SK-N-SH treated with all-trans-retinoic acid at 6 μM for 48 hours (cell line): ENCODE results near the gene CCNA1.

Experiments used
- ARNTL ChIP-seq: fragments of 450-650 bp; formaldehyde crosslinking; IDR thresholded peaks from 2 replicates; pipeline ENCODE4 v1.5.0; 2020; ENCODE audit warnings: low read depth, mild to moderate bottlenecking, moderate library complexity, borderline replicate concordance
- BACH2 ChIP-seq: fragments of 250-450 bp; sonication (Bioruptor Pico); IDR thresholded peaks from 2 replicates; pipeline ENCODE4 v1.9.0; 2021; ENCODE audit warnings: mild to moderate bottlenecking, borderline replicate concordance
- CREB5 ChIP-seq: fragments of 250-450 bp; sonication (Bioruptor Pico); IDR thresholded peaks from 2 replicates; pipeline ENCODE4 v1.5.1; 2020; ENCODE audit warnings: low read depth, mild to moderate bottlenecking, moderate library complexity
- CSDC2 ChIP-seq: fragments of 250-450 bp; sonication (Bioruptor Pico); IDR thresholded peaks from 2 replicates; pipeline ENCODE4 v1.5.0; 2020; ENCODE audit warnings: mild to moderate bottlenecking, moderate library complexity
- GLIS3 ChIP-seq: fragments of 250-450 bp; sonication (Bioruptor Pico); IDR thresholded peaks from 2 replicates; pipeline ENCODE4 v1.5.0; 2020; ENCODE audit warnings: mild to moderate bottlenecking, moderate library complexity
- ISL1 ChIP-seq: fragments of 250-450 bp; sonication (Bioruptor Pico); IDR thresholded peaks from 2 replicates; pipeline ENCODE4 v2.1.2; 2022; ENCODE audit warnings: mild to moderate bottlenecking, moderate library complexity
- PATZ1 ChIP-seq: fragments of 250-450 bp; sonication (Bioruptor Pico); IDR thresholded peaks from 2 replicates; pipeline ENCODE4 v1.8.0; 2020; ENCODE audit warnings: mild to moderate bottlenecking, moderate library complexity, borderline replicate concordance
- POU6F1 ChIP-seq: fragments of 250-450 bp; sonication (Bioruptor Pico); IDR thresholded peaks from 2 replicates; pipeline ENCODE4 v1.8.0; 2021; ENCODE audit warnings: low read depth, mild to moderate bottlenecking, moderate library complexity, borderline replicate concordance
- RARB ChIP-seq: fragments of 250-450 bp; sonication (Bioruptor Pico); IDR thresholded peaks from 2 replicates; pipeline ENCODE4 v1.8.0; 2021; ENCODE audit warnings: mild to moderate bottlenecking, moderate library complexity
- SNAI2 ChIP-seq: fragments of 250-450 bp; sonication (Bioruptor Pico); IDR thresholded peaks from 2 replicates; pipeline ENCODE4 v1.5.0; 2020; ENCODE audit warnings: mild to moderate bottlenecking, moderate library complexity
- TSHZ2 ChIP-seq: fragments of 250-450 bp; sonication (Bioruptor Pico); IDR thresholded peaks from 2 replicates; pipeline ENCODE4 v1.5.0; 2020; ENCODE audit warnings: mild to moderate bottlenecking, moderate library complexity
- ZC3H10 ChIP-seq: fragments of 250-450 bp; sonication (Bioruptor Pico); IDR thresholded peaks from 2 replicates; pipeline ENCODE4 v1.5.1; 2021; ENCODE audit warnings: mild to moderate bottlenecking, moderate library complexity
- ZNF565 ChIP-seq: fragments of 450-650 bp; formaldehyde crosslinking; conservative IDR thresholded peaks from 2 replicates; pipeline ENCODE4 v1.5.0; 2020; ENCODE audit warnings: low read depth, mild to moderate bottlenecking, moderate library complexity
- ZNF70 ChIP-seq: fragments of 450-650 bp; formaldehyde crosslinking; IDR thresholded peaks from 2 replicates; pipeline ENCODE4 v1.5.0; 2020; ENCODE audit warnings: mild to moderate bottlenecking, moderate library complexity

GRCh38 chr13:36412736-36413135, 19.6 kb upstream of the CCNA1 start:
- TF ChIP-seq ISL1: no peak
- TF ChIP-seq ARNTL (CRISPR knock-in tag): no peak
- no peak for TF ChIP-seq BACH2 (CRISPR knock-in tag)
- no peak for TF ChIP-seq PATZ1 (CRISPR knock-in tag)
- no peak for TF ChIP-seq GLIS3 (CRISPR knock-in tag)
- no peak for TF ChIP-seq ZC3H10 (CRISPR knock-in tag)
- TF ChIP-seq POU6F1: no peak
- no peak for TF ChIP-seq CREB5
- no peak for TF ChIP-seq ZNF70 (CRISPR knock-in tag)
- no peak for TF ChIP-seq TSHZ2
- no peak for TF ChIP-seq RARB (CRISPR knock-in tag)
- no peak for TF ChIP-seq CSDC2 (CRISPR knock-in tag)
- no peak for TF ChIP-seq ZNF565
- TF ChIP-seq SNAI2 (CRISPR knock-in tag): no peak
